Hepatocyte (in vitro differentiated cells): ENCODE results near the gene NPLOC4. TPM values are rescaled to one million over a fixed set of nuclear protein-coding genes. Genes with fewer than 3 reads are reported as not detected.

Experiments
- DNase-seq: peaks from one replicate; pipeline ENCODE4 v3.0.0-alpha.2; 2016; ENCODE audit warnings: low spot score
- H2AFZ ChIP-seq: fragments of 200-600 bp; sonication (generic); 2 replicates; pipeline ENCODE4 v1.6.0; 2016; ENCODE audit warnings: antibody characterized with exemption, mild to moderate bottlenecking
- H3K27ac ChIP-seq: fragments of 200-600 bp; sonication (generic); 2 replicates; pipeline ENCODE4 v1.5.1; 2016; ENCODE audit warnings: mild to moderate bottlenecking
- H3K27me3 ChIP-seq: fragments of 200-600 bp; sonication (generic); 2 replicates; pipeline ENCODE4 v1.6.1; 2016
- H3K36me3 ChIP-seq: fragments of 200-600 bp; sonication (generic); replicated peaks from 2 replicates; pipeline ENCODE4 v1.5.1; 2016; ENCODE audit warnings: low read depth; ENCODE audit not compliant: insufficient read depth
- H3K4me1 ChIP-seq: fragments of 200-600 bp; sonication (generic); 2 replicates; pipeline ENCODE4 v1.5.1; 2016; ENCODE audit warnings: mild to moderate bottlenecking, moderate library complexity; ENCODE audit not compliant: insufficient read depth
- H3K4me2 ChIP-seq: fragments of 200-600 bp; sonication (generic); 2 replicates; pipeline ENCODE4 v1.6.0; 2016
- H3K4me3 ChIP-seq: fragments of 200-600 bp; sonication (generic); 2 replicates; pipeline ENCODE4 v1.5.1; 2016; ENCODE audit warnings: mild to moderate bottlenecking
- H3K79me2 ChIP-seq: fragments of 200-600 bp; sonication (generic); 2 replicates; pipeline ENCODE4 v1.6.0; 2017; ENCODE audit warnings: mild to moderate bottlenecking
- H3K9me2 ChIP-seq: fragments of 200-600 bp; sonication (generic); replicated peaks from 2 replicates; pipeline ENCODE4 v1.6.0; 2017; ENCODE audit warnings: mild to moderate bottlenecking; ENCODE audit not compliant: insufficient read depth
- H3K9me3 ChIP-seq: fragments of 200-600 bp; sonication (generic); 2 replicates; pipeline ENCODE4 v1.5.1; 2016; ENCODE audit warnings: low read depth, mild to moderate bottlenecking
- H4K20me1 ChIP-seq: fragments of 200-600 bp; sonication (generic); 2 replicates; pipeline ENCODE4 v1.6.0; 2016; ENCODE audit warnings: mild to moderate bottlenecking; ENCODE audit not compliant: insufficient read depth, poor library complexity, severe bottlenecking
- EZH2 ChIP-seq: fragments of 200-600 bp; sonication (generic); IDR thresholded peaks from 2 replicates; pipeline ENCODE4 v1.6.1; 2016; ENCODE audit warnings: antibody characterized with exemption, mild to moderate bottlenecking, borderline replicate concordance
- EZH2phosphoT487 ChIP-seq: fragments of 200-600 bp; sonication (generic); IDR thresholded peaks from one replicate; pipeline ENCODE4 v1.6.1; 2018; ENCODE audit warnings: antibody characterized with exemption, mild to moderate bottlenecking, low read depth, moderate library complexity; ENCODE audit not compliant: unreplicated experiment, severe bottlenecking
- WGBS: methylation state at CpG from one replicate; pipeline ENCODE4 v1.1.6; 2016; ENCODE audit warnings: low lambda C conversion rate; ENCODE audit errors: missing lambda C conversion rate; 5-methylcytosine and 5-hydroxymethylcytosine counted together
- polyA plus RNA-seq: library from polyadenylated mRNA; unstranded; fragments of >200 nt; fragmentation: Nextera tagmentation; extraction: Ambion mirVana; gene quantifications from 2 replicates; pipeline ENCODE4 v1.2.1, GENCODE V29; 2016
- total RNA-seq: library from RNA; depleted of rRNA; stranded (reverse); fragments of >200 nt; gene quantifications from 2 replicates; pipeline ENCODE4 v1.2.3, GENCODE V29; 2014
- TF ChIP-seq, protein P1 (sequence below): fragments of 200-600 bp; sonication (generic); IDR thresholded peaks from 2 replicates; pipeline ENCODE4 v1.5.1; 2016; ENCODE audit warnings: antibody characterized with exemption, mild to moderate bottlenecking; ENCODE audit not compliant: poor library complexity

Gene NPLOC4
- total and polyA plus RNA-seq, 2 experiments from 2014 or later: 53.7 to 54.6 TPM

DNA sequence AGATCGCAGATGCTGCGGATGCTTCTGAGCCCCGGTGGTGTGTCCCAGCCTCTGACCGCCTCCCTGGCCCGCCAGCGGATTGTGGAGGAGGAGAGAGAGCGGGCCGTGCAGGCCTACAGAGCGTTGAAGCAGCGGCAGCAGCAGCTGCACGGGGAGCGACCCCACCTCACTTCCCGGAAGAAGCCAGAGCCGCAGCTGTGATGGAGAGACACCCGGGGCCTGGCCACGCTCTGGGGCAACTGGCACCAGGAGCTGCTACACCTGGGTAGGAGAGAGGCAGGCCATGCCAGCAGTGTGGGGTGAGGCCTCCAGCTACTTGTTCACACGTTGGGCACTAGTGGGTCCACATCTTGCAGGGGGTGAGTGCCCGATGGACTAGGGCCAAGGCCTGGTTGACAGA, 35.6 kb upstream of the NPLOC4 start:
- TF ChIP-seq EZH2 (no peak), EZH2phosphoT487 (no peak)
- TF ChIP-seq, protein P1, sequence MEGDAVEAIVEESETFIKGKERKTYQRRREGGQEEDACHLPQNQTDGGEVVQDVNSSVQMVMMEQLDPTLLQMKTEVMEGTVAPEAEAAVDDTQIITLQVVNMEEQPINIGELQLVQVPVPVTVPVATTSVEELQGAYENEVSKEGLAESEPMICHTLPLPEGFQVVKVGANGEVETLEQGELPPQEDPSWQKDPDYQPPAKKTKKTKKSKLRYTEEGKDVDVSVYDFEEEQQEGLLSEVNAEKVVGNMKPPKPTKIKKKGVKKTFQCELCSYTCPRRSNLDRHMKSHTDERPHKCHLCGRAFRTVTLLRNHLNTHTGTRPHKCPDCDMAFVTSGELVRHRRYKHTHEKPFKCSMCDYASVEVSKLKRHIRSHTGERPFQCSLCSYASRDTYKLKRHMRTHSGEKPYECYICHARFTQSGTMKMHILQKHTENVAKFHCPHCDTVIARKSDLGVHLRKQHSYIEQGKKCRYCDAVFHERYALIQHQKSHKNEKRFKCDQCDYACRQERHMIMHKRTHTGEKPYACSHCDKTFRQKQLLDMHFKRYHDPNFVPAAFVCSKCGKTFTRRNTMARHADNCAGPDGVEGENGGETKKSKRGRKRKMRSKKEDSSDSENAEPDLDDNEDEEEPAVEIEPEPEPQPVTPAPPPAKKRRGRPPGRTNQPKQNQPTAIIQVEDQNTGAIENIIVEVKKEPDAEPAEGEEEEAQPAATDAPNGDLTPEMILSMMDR: no peak
- 95% methylated on average over 16 of the region's 18 CpGs for WGBS

GRCh38 chr17:81667754-81668153, 30.8 kb upstream of the NPLOC4 start:
- H3K4me2 ChIP-seq: peak overlapping the region; percentile 82
- no peaks in the 10 kb centered on the region for H3K27me3 ChIP-seq
- TF ChIP-seq, protein P1: no peak
- TF ChIP-seq EZH2phosphoT487 (no peak), EZH2 (no peak)
- no peak overlapping the region for H3K27ac ChIP-seq
- no peak for DNase-seq
- H3K9me3 ChIP-seq: no peaks in the 10 kb centered on the region
- peak overlapping the region; percentile 20 for H3K4me3 ChIP-seq
- no peaks in the 10 kb centered on the region for H4K20me1 ChIP-seq
- WGBS: 96% methylated on average over 18 of the region's 18 CpGs
- H3K79me2 ChIP-seq: peaks cover 34% of the 10 kb centered on the region
- H3K36me3 ChIP-seq: no peaks in the 10 kb centered on the region
- no peaks in the 10 kb centered on the region for H3K9me2 ChIP-seq
- H3K4me1 ChIP-seq: peaks cover 15% of the 10 kb centered on the region
- no peak overlapping the region for H2AFZ ChIP-seq

More for the DNA sequence above, 35.6 kb upstream of the NPLOC4 start:
- Histone ChIP-seq H3K36me3 (no peaks in the 10 kb centered on the region), H3K27me3 (no peaks in the 10 kb centered on the region), H3K4me2 (no peak overlapping the region), H3K79me2 (peaks cover 22% of the 10 kb centered on the region), H3K27ac (no peak overlapping the region), H3K9me3 (no peaks in the 10 kb centered on the region), H3K9me2 (no peaks in the 10 kb centered on the region), H4K20me1 (no peaks in the 10 kb centered on the region), H2AFZ (no peak overlapping the region), H3K4me3 (no peak overlapping the region), H3K4me1 (peaks cover 4% of the 10 kb centered on the region)
- DNase-seq: no peak

DNA sequence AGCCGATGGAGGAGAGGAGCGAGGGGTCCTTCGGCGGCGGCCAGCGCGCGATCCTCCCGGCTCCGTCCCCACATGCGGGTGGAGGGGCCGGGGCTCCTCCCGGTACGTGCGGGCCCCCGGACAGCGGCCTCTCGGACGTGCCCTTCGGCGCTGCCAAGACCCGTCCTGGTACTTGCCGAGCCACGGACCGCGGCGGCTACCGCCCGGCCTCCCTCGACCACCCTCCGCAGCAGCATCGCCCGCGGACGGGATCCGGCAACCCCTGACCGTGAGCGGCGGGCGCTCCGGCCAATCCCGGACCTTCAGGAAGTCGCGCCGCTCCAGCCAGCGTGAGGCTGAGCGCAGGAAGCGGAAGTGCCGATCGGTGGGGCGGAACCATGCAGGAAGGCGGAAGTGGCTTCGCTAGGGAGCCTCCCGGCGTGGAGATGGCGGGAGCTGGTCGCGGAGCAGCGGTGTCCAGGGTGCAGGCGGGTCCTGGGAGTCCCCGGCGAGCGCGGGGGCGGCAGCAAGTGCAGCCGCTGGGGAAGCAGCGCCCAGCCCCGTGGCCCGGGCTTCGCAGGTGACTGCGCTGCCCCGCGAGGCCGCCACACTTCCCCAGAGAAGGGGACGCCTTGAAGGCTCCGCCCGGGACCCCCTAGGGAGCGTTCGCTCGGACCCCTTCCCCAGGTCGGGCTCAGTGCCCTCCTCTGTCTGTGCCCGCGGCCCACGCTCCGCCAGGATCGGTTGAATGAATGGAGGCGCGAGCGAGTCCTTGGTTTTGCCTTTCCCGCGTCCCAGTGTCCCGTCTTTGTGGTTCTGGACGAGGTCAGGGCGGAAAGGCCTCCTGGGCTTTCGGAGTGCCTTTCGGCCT, 29.7 kb upstream of the NPLOC4 start, which contains the start of the genes CCDC137 and OXLD1:
CCDC137 (plus strand) TSS at position 396 of the 850 bp plus-strand sequence; CDS start at position 426, 30 bp downstream.
OXLD1 (minus strand) TSS at position 264 of the 850 bp plus-strand sequence; CDS start at position 236, 28 bp downstream.
- Histone ChIP-seq H3K79me2 (peaks cover 34% of the 10 kb centered on the region), H3K4me3 (peak within 1 kb of the TSS; percentile 89), H3K9me2 (no peaks in the 10 kb centered on the region), H3K4me1 (peaks cover 15% of the 10 kb centered on the region), H3K27ac (peak within 1 kb of the TSS; percentile 94), H3K4me2 (peak within 1 kb of the TSS; percentile 88), H2AFZ (peak within 1 kb of the TSS; percentile 85), H3K36me3 (no peaks in the 10 kb centered on the region), H3K27me3 (no peaks in the 10 kb centered on the region), H3K9me3 (no peaks in the 10 kb centered on the region), H4K20me1 (no peaks in the 10 kb centered on the region)
- DNase-seq: peak; percentile 98
- TF ChIP-seq EZH2 (no peak), EZH2phosphoT487 (no peak)
- TF ChIP-seq, protein P1: no peak
- 2% methylated on average over 78 of the region's 96 CpGs for WGBS
